GM18508 (cell line): ENCODE results near the gene WRAP73.

ENCODE experiments used
- ATAC-seq: cut with Tn5 transposase; IDR thresholded peaks from one replicate; pipeline ENCODE4 v1.9.1; 2021; ENCODE audit warnings: moderate number of reproducible peaks; ENCODE audit not compliant: insufficient read depth, unreplicated experiment

WRAP73 gene

GRCh38 chr1:3670823-3671265 lies 20.9 kb upstream of the WRAP73 start:
- no peak for ATAC-seq

GRCh38 chr1:3669971-3670431 lies 20.1 kb upstream of the WRAP73 start:
- no peak for ATAC-seq

GRCh38 chr1:3669421-3669821 lies 19.5 kb upstream of the WRAP73 start:
- ATAC-seq, result no peak

DNA sequence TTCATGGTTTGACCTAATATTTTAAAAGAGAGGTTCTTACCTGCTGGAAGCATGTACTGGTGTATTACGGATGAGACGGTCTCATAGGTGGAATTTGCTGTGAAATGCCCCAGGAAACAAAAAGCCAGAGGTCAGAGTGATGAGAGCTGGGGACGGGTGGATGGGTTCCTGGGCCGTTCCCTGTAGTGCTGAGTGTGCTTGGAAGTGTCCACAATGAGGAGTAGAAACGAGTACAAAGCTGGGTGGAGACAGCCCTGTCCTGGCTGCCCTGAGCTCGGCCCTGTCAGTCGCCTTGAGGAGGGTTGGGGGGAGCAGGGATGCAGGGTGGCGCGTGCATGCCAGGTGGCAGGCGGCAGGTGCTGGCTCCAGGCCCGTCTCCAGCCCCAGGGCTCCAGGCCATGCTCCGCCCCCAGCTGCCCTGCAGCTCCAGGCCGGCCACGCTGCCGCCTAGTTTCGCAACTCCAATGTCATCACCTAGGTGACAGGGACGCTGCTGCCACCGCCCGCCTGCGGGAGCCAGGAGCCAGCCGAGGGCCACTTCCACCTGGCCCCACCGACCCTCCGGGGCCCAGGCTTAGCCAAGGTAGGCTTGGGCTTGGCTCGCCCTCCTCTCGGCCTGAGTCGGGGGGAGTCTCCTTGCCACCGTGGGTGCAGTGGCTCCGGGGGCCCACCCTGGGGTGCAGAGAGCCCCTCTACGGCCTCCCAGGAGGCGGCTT lies 18.8 kb upstream of the WRAP73 start:
- no peak for ATAC-seq

DNA sequence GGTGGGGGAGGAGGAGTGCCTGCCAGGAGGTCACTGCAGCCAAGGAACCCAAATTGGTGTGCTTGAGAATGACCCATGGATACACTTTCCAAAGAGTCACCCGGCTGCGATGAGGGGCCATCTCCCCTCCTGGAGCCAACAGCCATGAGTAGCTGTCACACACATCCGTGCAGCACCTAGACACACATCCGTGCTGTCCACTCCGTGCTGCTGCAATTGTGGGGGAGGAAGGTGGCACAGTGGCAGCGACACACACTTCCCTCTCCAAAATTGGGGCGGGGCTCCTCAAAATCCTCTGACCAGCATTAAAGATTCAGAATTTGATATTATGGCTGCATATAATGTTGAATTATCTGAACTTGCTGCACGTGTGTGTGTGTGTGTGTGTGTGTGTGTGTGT lies 18.2 kb upstream of the WRAP73 start:
- no peak for ATAC-seq

- no peak for ATAC-seq
Measured at GRCh38 chr1:3664700-3665375, 14.9 kb upstream of the WRAP73 start.

DNA sequence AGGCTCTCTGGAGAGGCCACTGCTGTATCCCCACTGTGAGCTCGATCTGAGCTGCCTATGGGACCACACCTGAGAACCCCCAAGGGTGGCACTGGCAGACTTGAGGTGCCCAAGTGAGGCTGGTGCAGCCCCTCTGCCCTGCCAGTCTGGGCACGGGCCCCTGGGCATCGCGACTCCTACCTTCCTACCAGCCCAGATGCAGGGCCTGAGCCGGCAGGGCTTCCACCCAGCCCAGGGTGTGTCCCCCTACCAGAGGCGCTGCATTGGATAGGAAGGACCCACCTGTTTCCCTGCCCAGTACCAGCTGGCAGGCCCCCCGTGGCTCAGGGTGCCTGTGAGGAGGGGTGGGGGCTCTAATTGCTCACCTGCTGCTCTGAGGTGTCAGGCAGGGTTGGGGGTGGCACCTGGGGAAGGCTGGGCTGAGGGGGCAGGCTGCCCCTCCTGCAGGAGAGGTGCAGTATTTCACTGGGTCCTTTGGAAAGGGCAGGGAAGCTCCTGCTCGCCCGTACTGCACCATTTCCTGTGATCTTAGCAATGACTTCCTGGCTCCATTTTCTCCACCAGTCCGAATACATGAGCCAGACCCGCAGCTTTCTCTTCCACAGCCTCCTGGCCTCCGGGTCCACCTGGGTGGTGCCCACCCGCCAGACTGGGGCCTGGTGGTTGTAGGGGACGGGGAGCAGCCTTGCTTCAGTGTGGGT lies 14.2 kb upstream of the WRAP73 start:
- ATAC-seq, result no peak

DNA sequence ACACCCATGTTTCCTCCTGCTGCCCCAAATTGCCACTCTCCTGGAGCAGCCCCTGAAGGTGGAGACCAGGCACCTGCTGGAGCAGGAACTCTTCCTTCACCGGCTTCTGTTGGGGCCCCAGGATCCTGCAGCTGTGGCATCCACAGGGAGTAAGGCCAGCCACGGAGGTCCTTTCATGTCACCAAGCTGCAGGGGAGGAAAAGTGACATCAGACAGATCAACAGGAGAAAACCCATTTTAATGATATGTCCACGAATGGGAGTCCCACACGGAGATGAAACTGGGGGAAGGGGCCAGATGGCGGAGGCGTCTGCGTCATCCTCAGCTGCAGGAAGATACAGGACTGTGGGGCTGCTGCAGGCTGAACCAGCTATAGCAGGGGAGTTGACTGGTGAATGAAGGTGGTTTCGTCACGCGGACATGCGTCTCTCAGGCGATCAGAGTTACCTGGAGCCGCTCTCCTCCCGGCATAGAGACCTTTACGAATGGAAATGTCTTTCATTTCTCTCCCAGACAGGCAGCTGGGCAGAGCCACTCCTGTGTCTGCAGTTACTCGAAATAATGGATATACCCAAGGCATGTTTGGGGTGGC lies 12.3 kb upstream of the WRAP73 start:
- ATAC-seq, result no peak

DNA sequence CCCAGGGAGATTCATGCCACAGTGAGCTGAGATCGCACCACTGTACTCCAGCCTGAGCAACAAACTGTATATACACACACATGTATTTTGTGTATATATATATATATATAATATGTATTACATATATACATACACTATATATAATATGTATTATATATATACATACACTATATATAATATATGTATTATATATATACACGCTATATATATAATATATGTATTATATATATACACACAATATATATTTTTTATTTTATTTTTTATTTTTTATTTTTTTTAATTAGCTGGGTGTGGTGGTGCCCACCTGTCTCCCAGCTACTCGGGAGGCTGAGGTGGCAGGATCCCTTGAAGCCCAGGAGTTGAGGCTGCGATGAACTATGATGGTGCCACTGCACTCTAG lies 11.7 kb upstream of the WRAP73 start:
- ATAC-seq, result no peak

- ATAC-seq, result no peak
Measured at GRCh38 chr1:3660704-3661103, 10.8 kb upstream of the WRAP73 start.

DNA sequence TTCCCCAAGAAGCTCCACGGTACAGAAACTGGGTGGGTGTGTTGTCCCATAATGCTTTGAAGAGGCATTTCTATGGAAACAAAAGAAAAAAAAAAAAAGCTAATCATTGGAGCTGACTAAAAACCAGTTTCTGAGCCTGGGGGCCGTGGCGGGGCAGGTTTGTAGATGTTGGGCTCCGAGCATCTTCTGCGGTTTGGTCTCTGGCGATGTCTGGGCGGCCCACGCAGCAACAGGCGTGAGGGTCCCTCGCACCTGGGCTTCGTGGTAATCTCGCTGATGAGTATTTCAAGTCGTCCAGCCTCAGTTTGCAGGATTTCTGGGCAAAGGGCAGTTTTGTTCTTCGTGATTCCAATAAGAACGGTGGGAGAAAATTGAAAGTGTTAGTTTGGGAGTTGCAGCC lies 9.2 kb upstream of the WRAP73 start:
- ATAC-seq, result no peak

GRCh38 chr1:3658231-3658615 lies 8.3 kb upstream of the WRAP73 start:
- no peak for ATAC-seq

GRCh38 chr1:3657578-3658230 lies 7.8 kb upstream of the WRAP73 start:
- ATAC-seq, result no peak

GRCh38 chr1:3657096-3657475 lies 7.2 kb upstream of the WRAP73 start:
- no peak for ATAC-seq

GRCh38 chr1:3656450-3657095 lies 6.7 kb upstream of the WRAP73 start:
- ATAC-seq, result peak; percentile 45

GRCh38 chr1:3654549-3655281 lies 4.8 kb upstream of the WRAP73 start:
- ATAC-seq, result no peak

DNA sequence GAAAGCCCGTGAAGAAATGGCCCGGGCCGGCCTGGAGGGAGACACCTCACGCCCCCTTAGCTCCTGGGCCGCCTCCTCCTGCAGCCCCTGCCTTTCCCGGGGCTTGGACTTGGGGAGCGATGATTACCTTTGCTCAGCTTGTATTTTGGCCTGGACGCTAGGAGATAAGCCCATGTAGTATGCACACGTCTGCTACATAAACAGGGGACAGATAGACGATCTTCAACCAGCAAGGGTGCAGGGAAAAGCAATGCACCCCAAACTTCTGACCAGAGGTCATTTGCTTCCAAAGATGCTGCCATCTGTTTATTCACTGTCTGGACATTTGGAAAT lies 3.3 kb upstream of the WRAP73 start:
- no peak for ATAC-seq

GRCh38 chr1:3652548-3653285 lies 2.8 kb upstream of the WRAP73 start:
- ATAC-seq, result no peak
